ENCODE measurements around the gene DOK6.

GRCh38 chr18:69371729-69372128 is 29.0 kb upstream of the DOK6 start:
- TF ChIP-seq ZBTB49 (CRISPR knock-in tag; IDR thresholded peaks at IDR 0.05; ENCODE audit: borderline replicate concordance) = no peak
- no peak for TF ChIP-seq CBX2 (IDR thresholded peaks at IDR 0.05; ENCODE audit: low read depth, low read length)
- no peak for TF ChIP-seq CBX2 (CRISPR knock-in tag; IDR thresholded peaks at IDR 0.05; ENCODE audit: low read depth)
- no peak for TF ChIP-seq HOXD1 (CRISPR knock-in tag; IDR thresholded peaks at IDR 0.05)
- TF ChIP-seq, protein P1, sequence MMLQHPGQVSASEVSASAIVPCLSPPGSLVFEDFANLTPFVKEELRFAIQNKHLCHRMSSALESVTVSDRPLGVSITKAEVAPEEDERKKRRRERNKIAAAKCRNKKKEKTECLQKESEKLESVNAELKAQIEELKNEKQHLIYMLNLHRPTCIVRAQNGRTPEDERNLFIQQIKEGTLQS (CRISPR knock-in tag; IDR thresholded peaks at IDR 0.05) = no peak
- no peak for TF ChIP-seq ZMAT5 (CRISPR knock-in tag; IDR thresholded peaks at IDR 0.05; ENCODE audit: borderline replicate concordance, low read depth)
- TF ChIP-seq CTCF (CRISPR knock-in tag; IDR thresholded peaks at IDR 0.05) = no peak
- TF ChIP-seq ZFP36 (IDR thresholded peaks at IDR 0.05; ENCODE audit: borderline replicate concordance, low read depth, low read length, partially characterized antibody) = no peak
- no peak for TF ChIP-seq MZF1 (CRISPR knock-in tag; IDR thresholded peaks at IDR 0.05; ENCODE audit: borderline replicate concordance)
- TF ChIP-seq ZNF792 (CRISPR knock-in tag; IDR thresholded peaks at IDR 0.05) = no peak
- TF ChIP-seq, protein P2, sequence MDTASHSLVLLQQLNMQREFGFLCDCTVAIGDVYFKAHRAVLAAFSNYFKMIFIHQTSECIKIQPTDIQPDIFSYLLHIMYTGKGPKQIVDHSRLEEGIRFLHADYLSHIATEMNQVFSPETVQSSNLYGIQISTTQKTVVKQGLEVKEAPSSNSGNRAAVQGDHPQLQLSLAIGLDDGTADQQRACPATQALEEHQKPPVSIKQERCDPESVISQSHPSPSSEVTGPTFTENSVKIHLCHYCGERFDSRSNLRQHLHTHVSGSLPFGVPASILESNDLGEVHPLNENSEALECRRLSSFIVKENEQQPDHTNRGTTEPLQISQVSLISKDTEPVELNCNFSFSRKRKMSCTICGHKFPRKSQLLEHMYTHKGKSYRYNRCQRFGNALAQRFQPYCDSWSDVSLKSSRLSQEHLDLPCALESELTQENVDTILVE (CRISPR knock-in tag; IDR thresholded peaks at IDR 0.05) = no peak
- TF ChIP-seq SP1 (IDR thresholded peaks at IDR 0.05) = no peak
- TF ChIP-seq SP1 (CRISPR knock-in tag; IDR thresholded peaks at IDR 0.05) = no peak
- TF ChIP-seq RAD21 (CRISPR knock-in tag; IDR thresholded peaks at IDR 0.05) = no peak
- no peak for TF ChIP-seq ZNF670 (CRISPR knock-in tag; IDR thresholded peaks at IDR 0.05; ENCODE audit: borderline replicate concordance)
- TF ChIP-seq TFE3 (CRISPR knock-in tag; IDR thresholded peaks at IDR 0.05) = no peak
